GM12875 (cell line): ENCODE results near the gene DNAJB7.

Experiments
- H3K4me3 ChIP-seq: one replicate; pipeline ENCODE4 v1.5.1; 2011; ENCODE audit warnings: low read depth, low read length, control low read depth
- CTCF ChIP-seq: IDR thresholded peaks from 2 replicates; pipeline ENCODE4 v1.5.1; 2011; ENCODE audit warnings: low read depth, mild to moderate bottlenecking, control low read depth, inconsistent platforms, low read length, moderate library complexity, borderline replicate concordance; ENCODE audit not compliant: insufficient read depth

DNAJB7 gene

GRCh38 chr22:40819599-40820140, 42.2 kb downstream of the DNAJB7 start:
- H3K4me3 ChIP-seq, result peak overlapping the region; percentile 55
- TF ChIP-seq CTCF, result no peak

- peak within 1 kb of the TSS; percentile 96 for H3K4me3 ChIP-seq
- peak; percentile 45; the same call in 1 of the 2 replicates for TF ChIP-seq CTCF
These were observed 42.9 kb downstream of the DNAJB7 start, which contains the start of gene SLC25A17 for GRCh38 chr22:40818747-40819598. Gene SLC25A17, minus strand, starts transcription at chr22:40819346. Its CDS starts 98 bp downstream, at chr22:40819248.

GRCh38 chr22:40818192-40818746, 43.6 kb downstream of the DNAJB7 start:
- H3K4me3 ChIP-seq, result peak overlapping the region; percentile 96
- no peak for TF ChIP-seq CTCF

- peak overlapping the region; percentile 96 for H3K4me3 ChIP-seq
- no peak for TF ChIP-seq CTCF
These were observed 44.2 kb downstream of the DNAJB7 start for GRCh38 chr22:40817737-40818136.

- no peak for TF ChIP-seq CTCF
These were observed 48.0 kb downstream of the DNAJB7 start for GRCh38 chr22:40813912-40814315.

More at GRCh38 chr22:40813912-40814315, 48.0 kb downstream of the DNAJB7 start:
- H3K4me3 ChIP-seq, result no peak overlapping the region
